K562 (cell line): ENCODE data around the gene CYP2R1. TPM values are rescaled to one million over a fixed set of nuclear protein-coding genes. Genes with fewer than 3 reads are reported as not detected.
A peak's percentile ranks its signal among the peaks of the same experiment; 100 is the strongest.

ENCODE experiments used
- ATAC-seq: fragments of 200-7000 bp; cut with Tn5 transposase; 3 replicates; pipeline ENCODE4 v1.9.1; 2020; ENCODE audit warnings: moderate library complexity
- BruUV-seq: library from RNA; stranded (reverse); fragments of 400-500 nt; replicated peaks from 2 replicates; lab custom pipeline; 2021; lab: Mats Ljungman, UMichigan
- CTCF ChIA-PET: fragments of 300-600 bp; formaldehyde crosslinking; extraction: SDS; loops from one replicate; lab custom pipeline; 2021; ENCODE audit warnings: low intra/inter-chr PET ratio; lab: Yijun Ruan, JAX
- POLR2A ChIA-PET: fragments of 300-600, 350-650 bp; sonication (Branson Sonifier 250); formaldehyde crosslinking; extraction: SDS; loops from one replicate; lab custom pipeline; 2021; ENCODE audit warnings: antibody characterized with exemption, inconsistent platforms; lab: Yijun Ruan, JAX
- DNase-seq, 4 experiments: peaks; one replicate each; pipeline versions ENCODE4 v3.0.0 to v3.0.0-alpha.2; 2011 to 2018; ENCODE audit warnings: low spot score in 3 of 4, mixed read lengths in 3 of 4; ENCODE audit errors: extremely low read depth in 1 of 4
- FAIRE-seq: peaks from 2 replicates; lab custom pipeline; 2011; peaks lifted over from hg19 to GRCh38; lab: Jason Lieb, UNC
- H2AFZ ChIP-seq: 2 replicates; pipeline ENCODE4 v1.6.0; 2011; ENCODE audit warnings: low read depth, low read length, control low read depth, inconsistent platforms
- H3K27ac ChIP-seq: fragments of 200-600 bp; 3 replicates; pipeline ENCODE4 v1.8.0; 2011; ENCODE audit warnings: low read depth, mild to moderate bottlenecking, control low read depth, inconsistent platforms, low read length, moderate library complexity, mixed read lengths; ENCODE audit errors: extremely low read depth
- H3K27me3 ChIP-seq, 2 experiments: fragments of 300-600 bp in 1 of 2; 2 replicates in 1 of 2; 3 replicates in 1 of 2; pipeline versions ENCODE4 v1.6.0 to v1.8.0; 2011; ENCODE audit warnings: inconsistent platforms in 2 of 2, low read length in 2 of 2, mild to moderate bottlenecking in 1 of 2, mixed read lengths in 1 of 2, moderate library complexity in 1 of 2; ENCODE audit not compliant: control insufficient read depth in 2 of 2, insufficient read depth in 2 of 2
- H3K36me3 ChIP-seq: fragments of 300-600 bp; 3 replicates; pipeline ENCODE4 v1.8.0; 2011; ENCODE audit warnings: mild to moderate bottlenecking, low read length, inconsistent platforms; ENCODE audit not compliant: control insufficient read depth, insufficient read depth
- H3K4me1 ChIP-seq, 2 experiments: fragments of 200-600 bp in 1 of 2; replicated peaks in 1 of 2; 2 replicates in 1 of 2; 3 replicates in 1 of 2; pipeline versions ENCODE4 v1.5.1 to v1.8.0; 2011; ENCODE audit warnings: inconsistent platforms in 2 of 2, low read length in 2 of 2, mild to moderate bottlenecking in 1 of 2, mixed read lengths in 1 of 2, moderate library complexity in 1 of 2; ENCODE audit not compliant: control insufficient read depth in 2 of 2, insufficient read depth in 2 of 2
- H3K4me2 ChIP-seq: 2 replicates; pipeline ENCODE4 v1.6.1; 2011; ENCODE audit warnings: low read length, control low read depth, inconsistent platforms, mixed read lengths; ENCODE audit not compliant: insufficient read depth
- H3K4me3 ChIP-seq: fragments of 200-600 bp; sonication (generic), shearing (Covaris generic); 2 replicates; pipeline ENCODE4 v1.5.1; 2016; ENCODE audit warnings: control low read depth, inconsistent platforms
- H3K79me2 ChIP-seq: fragments of 200-600 bp; 3 replicates; pipeline ENCODE4 v1.8.0; 2011; ENCODE audit warnings: low read length, inconsistent platforms; ENCODE audit not compliant: control insufficient read depth, insufficient read depth
- H3K9ac ChIP-seq, 2 experiments: 2 replicates each; pipeline versions ENCODE4 v1.6.0 to v1.6.1; 2011; ENCODE audit warnings: low read depth in 2 of 2, low read length in 2 of 2, control low read depth in 1 of 2, inconsistent platforms in 1 of 2, mild to moderate bottlenecking in 1 of 2, mixed read lengths in 1 of 2; ENCODE audit not compliant: insufficient read depth in 1 of 2
- H3K9me1 ChIP-seq: one replicate; pipeline ENCODE4 v1.6.0; 2011; ENCODE audit warnings: inconsistent platforms, mild to moderate bottlenecking, low read length, moderate library complexity; ENCODE audit not compliant: control insufficient read depth, insufficient read depth
- H3K9me3 ChIP-seq: replicated peaks from 2 replicates; pipeline ENCODE4 v1.5.1; 2011; ENCODE audit warnings: low read depth, low read length, inconsistent platforms; ENCODE audit not compliant: control insufficient read depth, insufficient read depth
- H4K20me1 ChIP-seq: replicated peaks from 2 replicates; pipeline ENCODE4 v1.6.1; 2011; ENCODE audit warnings: low read length, inconsistent platforms, mixed read lengths; ENCODE audit not compliant: control insufficient read depth, insufficient read depth
- TRIM24 ChIP-seq, 2 experiments: fragments of 450-650 bp; IDR thresholded peaks; 2 replicates each; pipeline ENCODE4 v1.6.1; 2016
- WGBS: fragments of 100-300 bp; shearing (Covaris generic); methylation state at CpG from one replicate; pipeline ENCODE4 v1.1.6; 2016; ENCODE audit warnings: low coverage, mixed read lengths; ENCODE audit not compliant: insufficient coverage; ENCODE audit errors: missing lambda C conversion rate; 5-methylcytosine and 5-hydroxymethylcytosine counted together
- in situ Hi-C: fragments of 300-500 bp; cut with MboI; formaldehyde crosslinking; loops from 4 replicates; pipeline ENCODE4 v1.15.0; 2018; ENCODE audit warnings: inconsistent platforms, mixed read lengths
- intact Hi-C: fragments of 100-400 bp; cut with micrococcal nuclease; formaldehyde crosslinking; loops from 2 replicates; pipeline ENCODE4 v1.14.2; 2022
- polyA plus RNA-seq, 8 experiments: library from polyadenylated mRNA; depleted of rRNA in 4 of 8; stranded (reverse) in 5 of 8; unstranded in 3 of 8; fragments of >200 nt; fragmentation: Nextera tagmentation in 2 of 8; fragmentation: Illumina TruSeq in 1 of 8; extraction: Ambion mirVana in 2 of 8; extraction: Trizol in 1 of 8; gene quantifications; 2 replicates each; pipeline versions ENCODE4 v1.2.1 to v1.2.3, GENCODE V29; 2011 to 2014; ENCODE audit warnings: inconsistent platforms in 1 of 8, missing spikeins in 1 of 8
- total RNA-seq, 7 experiments: library from RNA; depleted of rRNA in 6 of 7; stranded (reverse); fragments of >200 nt in 6 of 7; fragmentation: Illumina TruSeq in 2 of 7; extraction: Trizol in 2 of 7; gene quantifications; 2 replicates each; pipeline versions ENCODE4 v1.2.1 to v1.2.3, GENCODE V29; 2011 to 2021; ENCODE audit warnings: low replicate concordance in 1 of 7
- TF ChIP-seq, protein P1 (sequence below): sonication (generic); formaldehyde crosslinking; IDR thresholded peaks from 2 replicates; pipeline ENCODE4 v1.8.1; 2023; ENCODE audit warnings: mild to moderate bottlenecking, missing genetic modification reagents, moderate library complexity
- TF ChIP-seq, protein P2 (sequence below), 2 experiments: fragments of 450-650 bp in 1 of 2; sonication (generic) in 1 of 2; formaldehyde crosslinking in 1 of 2; IDR thresholded peaks; 2 replicates each; pipeline versions ENCODE4 v1.7.1 to v1.9.0; 2016 to 2022; ENCODE audit warnings: inconsistent platforms in 1 of 2, mild to moderate bottlenecking in 1 of 2, missing genetic modification reagents in 1 of 2

Gene CYP2R1
- total and polyA plus RNA-seq, 9 of the 15 experiments (the other 6 are each of a cell fraction or from before 2014, with no cell fraction given) = 19.4 to 40.5 (median 29.4) TPM

DNA sequence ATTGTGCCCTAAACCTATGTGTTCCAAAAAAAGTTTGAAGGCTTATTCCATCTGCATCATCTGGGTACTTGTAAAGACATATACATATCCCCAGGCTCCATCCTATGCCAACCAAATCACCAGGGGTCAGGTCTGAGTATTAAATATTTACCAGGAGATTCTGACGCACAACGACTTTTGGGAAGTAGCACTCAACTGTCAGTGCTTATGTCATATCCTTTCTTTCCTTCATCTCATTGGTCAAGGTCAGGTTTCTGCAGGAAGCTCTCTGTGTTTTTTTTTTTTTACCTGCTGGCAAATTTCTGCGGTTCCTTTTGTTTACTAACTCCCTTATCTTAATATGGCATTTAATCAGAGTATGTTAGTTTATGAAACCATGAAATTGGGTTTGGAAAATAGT, 22.5 kb upstream of the CYP2R1 start:
- no peak overlapping the region for H3K4me3 ChIP-seq
- H3K9me1 ChIP-seq = no peaks in the 10 kb centered on the region
- no peaks in the 10 kb centered on the region for H3K27me3 ChIP-seq
- no peak overlapping the region for H3K27ac ChIP-seq
- H3K9ac ChIP-seq = no peak overlapping the region
- WGBS = 2% methylated on average over 3 of the region's 3 CpGs
- no peaks in the 10 kb centered on the region for H3K36me3 ChIP-seq
- H3K79me2 ChIP-seq = no peaks in the 10 kb centered on the region
- in situ Hi-C loops = no loop called here
- no peak overlapping the region for H2AFZ ChIP-seq
- H3K4me1 ChIP-seq = no peaks in the 10 kb centered on the region
- H4K20me1 ChIP-seq = no peaks in the 10 kb centered on the region
- FAIRE-seq = no peak
- no peak overlapping the region for H3K4me2 ChIP-seq
- ATAC-seq = no peak
- H3K9me3 ChIP-seq = no peaks in the 10 kb centered on the region
- DNase-seq = no peak
- BruUV-seq = no TSS peak
- TF ChIP-seq, protein P1, sequence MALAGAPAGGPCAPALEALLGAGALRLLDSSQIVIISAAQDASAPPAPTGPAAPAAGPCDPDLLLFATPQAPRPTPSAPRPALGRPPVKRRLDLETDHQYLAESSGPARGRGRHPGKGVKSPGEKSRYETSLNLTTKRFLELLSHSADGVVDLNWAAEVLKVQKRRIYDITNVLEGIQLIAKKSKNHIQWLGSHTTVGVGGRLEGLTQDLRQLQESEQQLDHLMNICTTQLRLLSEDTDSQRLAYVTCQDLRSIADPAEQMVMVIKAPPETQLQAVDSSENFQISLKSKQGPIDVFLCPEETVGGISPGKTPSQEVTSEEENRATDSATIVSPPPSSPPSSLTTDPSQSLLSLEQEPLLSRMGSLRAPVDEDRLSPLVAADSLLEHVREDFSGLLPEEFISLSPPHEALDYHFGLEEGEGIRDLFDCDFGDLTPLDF (CRISPR knock-in tag) = no peak
- TF ChIP-seq, protein P2, sequence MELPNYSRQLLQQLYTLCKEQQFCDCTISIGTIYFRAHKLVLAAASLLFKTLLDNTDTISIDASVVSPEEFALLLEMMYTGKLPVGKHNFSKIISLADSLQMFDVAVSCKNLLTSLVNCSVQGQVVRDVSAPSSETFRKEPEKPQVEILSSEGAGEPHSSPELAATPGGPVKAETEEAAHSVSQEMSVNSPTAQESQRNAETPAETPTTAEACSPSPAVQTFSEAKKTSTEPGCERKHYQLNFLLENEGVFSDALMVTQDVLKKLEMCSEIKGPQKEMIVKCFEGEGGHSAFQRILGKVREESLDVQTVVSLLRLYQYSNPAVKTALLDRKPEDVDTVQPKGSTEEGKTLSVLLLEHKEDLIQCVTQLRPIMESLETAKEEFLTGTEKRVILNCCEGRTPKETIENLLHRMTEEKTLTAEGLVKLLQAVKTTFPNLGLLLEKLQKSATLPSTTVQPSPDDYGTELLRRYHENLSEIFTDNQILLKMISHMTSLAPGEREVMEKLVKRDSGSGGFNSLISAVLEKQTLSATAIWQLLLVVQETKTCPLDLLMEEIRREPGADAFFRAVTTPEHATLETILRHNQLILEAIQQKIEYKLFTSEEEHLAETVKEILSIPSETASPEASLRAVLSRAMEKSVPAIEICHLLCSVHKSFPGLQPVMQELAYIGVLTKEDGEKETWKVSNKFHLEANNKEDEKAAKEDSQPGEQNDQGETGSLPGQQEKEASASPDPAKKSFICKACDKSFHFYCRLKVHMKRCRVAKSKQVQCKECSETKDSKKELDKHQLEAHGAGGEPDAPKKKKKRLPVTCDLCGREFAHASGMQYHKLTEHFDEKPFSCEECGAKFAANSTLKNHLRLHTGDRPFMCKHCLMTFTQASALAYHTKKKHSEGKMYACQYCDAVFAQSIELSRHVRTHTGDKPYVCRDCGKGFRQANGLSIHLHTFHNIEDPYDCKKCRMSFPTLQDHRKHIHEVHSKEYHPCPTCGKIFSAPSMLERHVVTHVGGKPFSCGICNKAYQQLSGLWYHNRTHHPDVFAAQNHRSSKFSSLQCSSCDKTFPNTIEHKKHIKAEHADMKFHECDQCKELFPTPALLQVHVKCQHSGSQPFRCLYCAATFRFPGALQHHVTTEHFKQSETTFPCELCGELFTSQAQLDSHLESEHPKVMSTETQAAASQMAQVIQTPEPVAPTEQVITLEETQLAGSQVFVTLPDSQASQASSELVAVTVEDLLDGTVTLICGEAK (IDR thresholded peaks at IDR 0.05) = 0 out of 2 replicates have a peak, but pooled peaks have one; percentile 26
- TF ChIP-seq, protein P2 (CRISPR knock-in tag; IDR thresholded peaks at IDR 0.05) = no peak
- TF ChIP-seq TRIM24 (IDR thresholded peaks at IDR 0.05) = no peak
- intact Hi-C loops = no loop called here
- CTCF ChIA-PET = no interaction called here
- POLR2A ChIA-PET = no interaction called here
